ENCODE results near the gene C1orf56.

The C1orf56 gene

GRCh38 chr1:151047591-151047924 lies at the start of gene C1orf56:
Gene C1orf56, plus strand, starts transcription at chr1:151047751. Its CDS starts 97 bp downstream, at chr1:151047848.
- in situ Hi-C loops (cut with HindIII; ENCODE audit: low sequenced_read_pairs): no loop called here

- in situ Hi-C loops (cut with HindIII; ENCODE audit: low sequenced_read_pairs): no loop called here
Observed at GRCh38 chr1:150997949-150998348, 49.6 kb upstream of the C1orf56 start.

- in situ Hi-C loops (cut with HindIII; ENCODE audit: low sequenced_read_pairs): no loop called here
Observed at GRCh38 chr1:150999051-150999674, 48.4 kb upstream of the C1orf56 start.

- in situ Hi-C loops (cut with HindIII; ENCODE audit: low sequenced_read_pairs): loop anchor here (5.0 kb wide), 1 partner anchor 52 kb away; no protein-coding TSS in a partner anchor
Observed at GRCh38 chr1:150999926-151000325, 47.6 kb upstream of the C1orf56 start.

- in situ Hi-C loops (cut with HindIII; ENCODE audit: low sequenced_read_pairs): loop anchor here (5.0 kb wide), 1 partner anchor 52 kb away; no protein-coding TSS in a partner anchor
Observed at GRCh38 chr1:151000408-151000807, 47.1 kb upstream of the C1orf56 start.

GRCh38 chr1:151001602-151002001 lies 45.9 kb upstream of the C1orf56 start:
- in situ Hi-C loops (cut with HindIII; ENCODE audit: low sequenced_read_pairs): loop anchor here (5.0 kb wide), 1 partner anchor 51 kb away; no protein-coding TSS in a partner anchor

GRCh38 chr1:151002051-151002450 lies 45.5 kb upstream of the C1orf56 start:
- in situ Hi-C loops (cut with HindIII; ENCODE audit: low sequenced_read_pairs): loop anchor here (5.0 kb wide), 1 partner anchor 50 kb away; no protein-coding TSS in a partner anchor

- in situ Hi-C loops (cut with HindIII; ENCODE audit: low sequenced_read_pairs): loop anchor here (5.0 kb wide), 1 partner anchor 50 kb away; no protein-coding TSS in a partner anchor
Observed at GRCh38 chr1:151002611-151003010, 44.9 kb upstream of the C1orf56 start.

- in situ Hi-C loops (cut with HindIII; ENCODE audit: low sequenced_read_pairs): loop anchor here (5.0 kb wide), 1 partner anchor 49 kb away; no protein-coding TSS in a partner anchor
Observed at GRCh38 chr1:151003180-151003579, 44.4 kb upstream of the C1orf56 start.

GRCh38 chr1:151005729-151006319 lies 41.7 kb upstream of the C1orf56 start:
- in situ Hi-C loops (cut with HindIII; ENCODE audit: low sequenced_read_pairs): no loop called here

GRCh38 chr1:151006327-151007052 lies 41.1 kb upstream of the C1orf56 start, which contains the start of gene MINDY1:
Gene MINDY1, minus strand, starts transcription at chr1:151006902. Its CDS starts 4,285 bp downstream, at chr1:151002617.
- in situ Hi-C loops (cut with HindIII; ENCODE audit: low sequenced_read_pairs): no loop called here

GRCh38 chr1:151007853-151008243 lies 39.7 kb upstream of the C1orf56 start:
- in situ Hi-C loops (cut with HindIII; ENCODE audit: low sequenced_read_pairs): no loop called here

GRCh38 chr1:151008244-151009205 lies 39.0 kb upstream of the C1orf56 start, which contains the start of gene PRUNE1:
Gene PRUNE1, plus strand, starts transcription at chr1:151008449. Its CDS starts 184 bp downstream, at chr1:151008633.
- in situ Hi-C loops (cut with HindIII; ENCODE audit: low sequenced_read_pairs): no loop called here

- in situ Hi-C loops (cut with HindIII; ENCODE audit: low sequenced_read_pairs): no loop called here
Observed at GRCh38 chr1:151009206-151009587, 38.4 kb upstream of the C1orf56 start.

- in situ Hi-C loops (cut with HindIII; ENCODE audit: low sequenced_read_pairs): no loop called here
Observed at GRCh38 chr1:151009674-151010345, 37.7 kb upstream of the C1orf56 start.

- in situ Hi-C loops (cut with HindIII; ENCODE audit: low sequenced_read_pairs): no loop called here
Observed at GRCh38 chr1:151010346-151010726, 37.2 kb upstream of the C1orf56 start.

GRCh38 chr1:151011154-151011850 lies 36.2 kb upstream of the C1orf56 start:
- in situ Hi-C loops (cut with HindIII; ENCODE audit: low sequenced_read_pairs): no loop called here

- in situ Hi-C loops (cut with HindIII; ENCODE audit: low sequenced_read_pairs): no loop called here
Observed at GRCh38 chr1:151012684-151013471, 34.7 kb upstream of the C1orf56 start.

Data from endothelial cell of hepatic sinusoid (primary cell).